Endothelial cell of umbilical vein (primary cell): Measurements from ENCODE around the gene PDE1C.

Source experiments
- EZH2 ChIP-seq: IDR thresholded peaks from 2 replicates; pipeline ENCODE4 v1.6.1; 2012; ENCODE audit warnings: borderline replicate concordance, low read depth, mild to moderate bottlenecking, moderate library complexity, low read length, inconsistent platforms; ENCODE audit not compliant: severe bottlenecking
- FOS ChIP-seq: IDR thresholded peaks from 2 replicates; pipeline ENCODE4 v1.6.1; 2011; ENCODE audit warnings: mild to moderate bottlenecking, low read length, moderate library complexity, borderline replicate concordance; ENCODE audit not compliant: insufficient read depth
- JUN ChIP-seq: IDR thresholded peaks from 2 replicates; pipeline ENCODE4 v1.6.1; 2011; ENCODE audit warnings: borderline replicate concordance, low read depth; ENCODE audit not compliant: insufficient read length, insufficient read depth
- MYC ChIP-seq: IDR thresholded peaks from one replicate; pipeline ENCODE4 v1.6.1; 2011; ENCODE audit warnings: mild to moderate bottlenecking, low read depth, low read length
- POLR2AphosphoS5 ChIP-seq: IDR thresholded peaks from 2 replicates; pipeline ENCODE4 v1.6.1; 2012; ENCODE audit warnings: low read depth, mild to moderate bottlenecking, control low read depth, low read length, moderate library complexity; ENCODE audit not compliant: insufficient read depth
- TF ChIP-seq, protein P1 (sequence below), 2 donors: IDR thresholded peaks; 1 replicate in 1 of 2; 2 replicates in 1 of 2; pipeline ENCODE4 v1.5.1; 2011; ENCODE audit warnings: low read length in 2 of 2, mild to moderate bottlenecking in 2 of 2, moderate library complexity in 2 of 2, control low read depth in 1 of 2, inconsistent platforms in 1 of 2, low read depth in 1 of 2; ENCODE audit not compliant: insufficient read depth in 1 of 2; ENCODE audit errors: extremely low read depth in 1 of 2

DNA sequence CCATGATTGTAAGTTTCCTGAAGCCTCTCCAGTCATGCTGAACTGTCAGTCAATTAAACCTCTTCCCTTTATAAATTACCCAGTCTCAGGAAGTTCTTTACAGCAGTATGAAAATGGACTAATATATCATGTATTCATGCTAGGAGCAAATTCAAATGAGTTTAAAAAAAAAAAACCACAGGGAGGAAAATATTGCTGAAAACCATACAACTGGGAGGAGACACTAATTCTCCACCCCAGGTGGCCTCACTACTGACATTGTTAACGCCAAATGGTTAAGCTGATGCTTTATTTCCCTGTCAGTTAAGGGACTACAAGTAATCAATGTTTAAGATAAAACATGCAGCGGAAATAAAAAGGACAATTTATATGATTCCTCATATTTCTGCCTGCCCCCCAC, 55.1 kb downstream of the PDE1C start:
- no peak for TF ChIP-seq FOS
- TF ChIP-seq MYC: no peak
- TF ChIP-seq, protein P1, sequence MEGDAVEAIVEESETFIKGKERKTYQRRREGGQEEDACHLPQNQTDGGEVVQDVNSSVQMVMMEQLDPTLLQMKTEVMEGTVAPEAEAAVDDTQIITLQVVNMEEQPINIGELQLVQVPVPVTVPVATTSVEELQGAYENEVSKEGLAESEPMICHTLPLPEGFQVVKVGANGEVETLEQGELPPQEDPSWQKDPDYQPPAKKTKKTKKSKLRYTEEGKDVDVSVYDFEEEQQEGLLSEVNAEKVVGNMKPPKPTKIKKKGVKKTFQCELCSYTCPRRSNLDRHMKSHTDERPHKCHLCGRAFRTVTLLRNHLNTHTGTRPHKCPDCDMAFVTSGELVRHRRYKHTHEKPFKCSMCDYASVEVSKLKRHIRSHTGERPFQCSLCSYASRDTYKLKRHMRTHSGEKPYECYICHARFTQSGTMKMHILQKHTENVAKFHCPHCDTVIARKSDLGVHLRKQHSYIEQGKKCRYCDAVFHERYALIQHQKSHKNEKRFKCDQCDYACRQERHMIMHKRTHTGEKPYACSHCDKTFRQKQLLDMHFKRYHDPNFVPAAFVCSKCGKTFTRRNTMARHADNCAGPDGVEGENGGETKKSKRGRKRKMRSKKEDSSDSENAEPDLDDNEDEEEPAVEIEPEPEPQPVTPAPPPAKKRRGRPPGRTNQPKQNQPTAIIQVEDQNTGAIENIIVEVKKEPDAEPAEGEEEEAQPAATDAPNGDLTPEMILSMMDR (IDR thresholded peaks at IDR 0.05; ENCODE audit: extremely low read depth in 1 of 2, insufficient read depth in 1 of 2, low read depth in 1 of 2, low read length in 2 of 2): no peak
- no peak for TF ChIP-seq POLR2AphosphoS5
- no peak for TF ChIP-seq EZH2
- TF ChIP-seq JUN: no peak
